Naive thymus-derived CD8-positive, alpha-beta T cell (primary cell): ENCODE data around the gene GPR176. TPM values are rescaled to one million over a fixed set of nuclear protein-coding genes. Genes with fewer than 3 reads are reported as not detected.
A peak's percentile ranks its signal among the peaks of the same experiment; 100 is the strongest.

ENCODE experiments used
- ATAC-seq, 2 donors: fragments of 150-1000 bp; cut with Tn5 transposase in 1 of 2; sonication (Bioruptor Pico), chemical (Tn5 transposase) in 1 of 2; 1 replicate in 1 of 2; 2 replicates in 1 of 2; pipeline ENCODE4 v1.10.0; 2021; ENCODE audit warnings: mild to moderate bottlenecking in 2 of 2, moderate library complexity in 2 of 2
- POLR2A ChIA-PET: fragments of 350-600 bp; sonication (Branson Sonifier 250); formaldehyde crosslinking; loops from one replicate; lab custom pipeline; 2021; ENCODE audit warnings: antibody characterized with exemption; lab: Charles Lee
- DNase-seq, 10 donors: peaks; one replicate each; pipeline versions ENCODE4 v3.0.0 to v3.0.0-alpha.2; 2020 to 2022
- H3K27ac Mint-ChIP-seq, 10 donors: one replicate each; pipeline ENCODE4 v1.8.0; 2020 to 2022; ENCODE audit warnings: mild to moderate bottlenecking in 10 of 10, mixed read lengths in 10 of 10, moderate library complexity in 4 of 10, inconsistent platforms in 1 of 10
- H3K27me3 Mint-ChIP-seq, 5 donors: one replicate each; pipeline ENCODE4 v1.8.0; 2021 to 2022; ENCODE audit warnings: mixed read lengths in 5 of 5
- H3K36me3 Mint-ChIP-seq, 3 donors: one replicate each; pipeline ENCODE4 v1.8.0; 2020 to 2022; ENCODE audit warnings: mixed read lengths in 3 of 3, mild to moderate bottlenecking in 2 of 3, inconsistent platforms in 1 of 3
- H3K4me1 Mint-ChIP-seq, 4 donors: one replicate each; pipeline ENCODE4 v1.8.0; 2021 to 2022; ENCODE audit warnings: mixed read lengths in 4 of 4
- H3K4me3 Mint-ChIP-seq, 10 donors: one replicate each; pipeline ENCODE4 v1.8.0; 2020 to 2022; ENCODE audit warnings: mild to moderate bottlenecking in 10 of 10, mixed read lengths in 10 of 10, moderate library complexity in 6 of 10, inconsistent platforms in 1 of 10
- H3K9me3 Mint-ChIP-seq, 9 donors: one replicate each; pipeline ENCODE4 v1.8.0; 2020 to 2022; ENCODE audit warnings: mixed read lengths in 9 of 9, mild to moderate bottlenecking in 3 of 9, inconsistent platforms in 1 of 9, moderate library complexity in 1 of 9
- polyA plus RNA-seq, 3 donors: library from polyadenylated mRNA; unstranded; fragments of 300-500 nt; fragmentation: Illumina TruSeq; gene quantifications; one replicate each; pipeline ENCODE4 v1.2.3, GENCODE V29; 2021
- total RNA-seq, 8 experiments: library from RNA in 2 of 8; stranded (reverse) in 2 of 8; gene quantifications; one replicate each; pipeline ENCODE4 v1.2.3 and lab custom pipeline; 2021 to 2026

The GPR176 gene
- total and polyA plus RNA-seq, 5 experiments from 2014 or later: not detected

DNA sequence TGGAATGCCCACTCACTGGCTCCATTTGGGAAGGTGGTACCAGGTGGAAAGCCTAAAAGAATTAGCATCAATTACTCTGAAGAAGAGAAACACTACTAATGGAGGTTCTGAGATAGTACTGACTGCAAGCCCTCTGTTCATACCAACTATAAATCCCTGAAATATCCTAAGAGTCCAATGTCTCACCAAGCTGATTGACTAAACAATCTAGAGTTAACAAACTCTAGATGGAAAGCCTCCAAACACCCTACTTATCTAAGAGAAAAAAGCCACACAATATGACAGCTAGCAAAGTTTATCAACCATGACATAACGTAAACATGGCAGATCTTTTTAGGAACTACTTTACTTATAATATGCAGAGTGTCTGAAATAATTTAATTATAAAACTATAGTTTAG is 59.2 kb downstream of the GPR176 start:
- Mint-ChIP-seq H3K36me3 (peaks cover 0 to 3% (median 0%) of the 10 kb centered on the region in 3 donors), H3K9me3 (no peaks in the 10 kb centered on the region), H3K27ac (no peak overlapping the region), H3K27me3 (peaks cover 7 to 19% (median 11%) of the 10 kb centered on the region in 5 donors), H3K4me3 (no peak overlapping the region), H3K4me1 (no peaks in the 10 kb centered on the region)
- POLR2A ChIA-PET: no interaction called here
- DNase-seq (no peak), ATAC-seq (no peak)

DNA sequence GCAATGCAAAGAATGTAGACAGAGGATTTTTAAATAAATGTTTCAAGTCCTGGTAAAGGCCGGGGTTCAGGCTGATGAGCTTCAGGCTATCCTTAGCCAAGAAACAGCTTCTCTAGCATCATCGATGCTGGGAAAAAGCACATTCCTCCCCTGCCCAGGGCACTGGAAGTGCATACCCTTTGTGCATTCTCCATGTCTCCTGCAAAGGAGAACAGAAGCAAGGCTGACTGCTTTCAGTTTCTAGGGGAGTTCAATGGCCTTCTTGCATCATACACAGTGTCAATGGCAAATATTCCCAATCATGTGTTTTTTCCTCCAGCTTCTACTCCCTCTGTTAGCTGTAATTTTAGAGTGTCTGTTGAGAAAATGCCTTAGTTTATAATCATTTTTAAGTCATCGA is 59.9 kb downstream of the GPR176 start:
- Mint-ChIP-seq H3K27me3 (peaks cover 7 to 17% (median 11%) of the 10 kb centered on the region in 5 donors), H3K4me1 (no peaks in the 10 kb centered on the region), H3K27ac (no peak overlapping the region), H3K36me3 (peaks cover 0 to 3% (median 0%) of the 10 kb centered on the region in 3 donors), H3K4me3 (no peak overlapping the region), H3K9me3 (no peaks in the 10 kb centered on the region)
- POLR2A ChIA-PET: no interaction called here
- ATAC-seq (no peak), DNase-seq (no peak)

DNA sequence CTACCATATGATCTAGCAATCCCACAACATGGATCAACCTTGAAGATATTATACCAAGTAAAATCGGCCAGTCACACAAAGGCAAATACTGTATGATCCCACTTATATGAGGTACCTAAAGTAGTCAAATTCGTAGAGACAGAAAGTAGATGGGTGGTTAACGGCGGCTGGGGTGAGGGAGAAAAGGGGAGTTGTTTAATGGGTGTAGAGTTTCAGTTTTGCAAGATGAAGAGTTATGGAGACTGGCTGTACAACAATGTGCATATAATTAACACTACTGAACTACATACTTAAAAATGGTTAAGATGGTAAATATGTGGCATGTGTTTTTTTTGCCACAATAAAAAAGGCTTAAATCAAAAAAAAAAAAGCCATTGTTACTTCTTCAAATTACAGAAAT is 60.4 kb downstream of the GPR176 start:
- ATAC-seq (no peak), DNase-seq (no peak)
- Mint-ChIP-seq H3K4me1 (no peaks in the 10 kb centered on the region), H3K4me3 (no peak overlapping the region), H3K27me3 (peaks cover 6 to 12% (median 8%) of the 10 kb centered on the region in 5 donors), H3K36me3 (peaks cover 0 to 3% (median 0%) of the 10 kb centered on the region in 3 donors), H3K27ac (peak overlapping the region in 1 of 10 donors; percentile 60), H3K9me3 (no peaks in the 10 kb centered on the region)
- POLR2A ChIA-PET: no interaction called here

DNA sequence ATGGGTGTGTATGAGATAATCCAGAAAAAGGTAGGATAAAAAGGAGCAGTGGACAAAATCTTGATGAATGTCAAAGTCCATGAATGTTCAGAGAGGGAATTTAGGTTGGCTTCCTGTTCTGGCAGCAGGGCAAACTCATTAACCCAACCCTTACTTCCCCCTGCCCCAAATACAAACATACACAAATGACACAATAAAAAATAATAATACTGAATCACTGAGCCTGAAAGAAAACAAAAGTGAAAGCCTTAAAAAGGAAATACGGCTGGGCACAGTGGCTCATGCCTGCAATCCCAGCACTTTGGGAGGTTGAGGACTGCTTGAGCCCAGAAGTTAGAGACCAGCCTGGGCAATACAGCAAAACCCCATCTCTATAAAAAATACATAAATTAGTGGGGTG is 62.9 kb downstream of the GPR176 start:
- Mint-ChIP-seq H3K27me3 (peaks cover 0 to 5% (median 1%) of the 10 kb centered on the region in 5 donors), H3K27ac (no peak overlapping the region), H3K9me3 (no peaks in the 10 kb centered on the region), H3K4me1 (no peaks in the 10 kb centered on the region), H3K4me3 (no peak overlapping the region), H3K36me3 (peaks cover 0 to 3% (median 0%) of the 10 kb centered on the region in 3 donors)
- ATAC-seq: no peak
- POLR2A ChIA-PET: no interaction called here
- DNase-seq: no peak

DNA sequence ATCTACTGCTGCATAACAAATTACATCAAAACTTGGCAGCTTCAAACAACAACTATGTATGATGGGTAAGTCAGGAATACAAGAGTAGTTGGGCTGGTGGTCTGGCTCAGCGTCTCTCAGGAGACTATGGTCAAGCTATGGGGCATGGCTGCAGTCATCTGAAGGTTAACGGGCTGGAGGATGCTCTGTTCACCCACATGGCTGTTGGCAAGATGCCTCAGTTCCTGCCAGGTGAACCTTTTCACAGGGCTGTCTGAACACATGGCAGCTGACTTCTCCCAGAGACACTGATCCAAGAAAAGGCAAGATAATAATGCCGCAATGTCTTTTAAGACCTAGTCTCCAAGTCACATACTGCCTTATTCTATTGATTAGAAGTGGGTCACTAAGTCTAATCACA is 63.7 kb downstream of the GPR176 start:
- H3K27me3 Mint-ChIP-seq: peaks cover 0 to 5% (median 1%) of the 10 kb centered on the region in 5 donors
- POLR2A ChIA-PET: no interaction called here
- H3K27ac Mint-ChIP-seq: no peak overlapping the region
- no peaks in the 10 kb centered on the region for H3K4me1 Mint-ChIP-seq
- no peak overlapping the region for H3K4me3 Mint-ChIP-seq
- H3K9me3 Mint-ChIP-seq: no peaks in the 10 kb centered on the region
- DNase-seq (no peak), ATAC-seq (no peak)
- H3K36me3 Mint-ChIP-seq: peaks cover 0 to 3% (median 0%) of the 10 kb centered on the region in 3 donors

DNA sequence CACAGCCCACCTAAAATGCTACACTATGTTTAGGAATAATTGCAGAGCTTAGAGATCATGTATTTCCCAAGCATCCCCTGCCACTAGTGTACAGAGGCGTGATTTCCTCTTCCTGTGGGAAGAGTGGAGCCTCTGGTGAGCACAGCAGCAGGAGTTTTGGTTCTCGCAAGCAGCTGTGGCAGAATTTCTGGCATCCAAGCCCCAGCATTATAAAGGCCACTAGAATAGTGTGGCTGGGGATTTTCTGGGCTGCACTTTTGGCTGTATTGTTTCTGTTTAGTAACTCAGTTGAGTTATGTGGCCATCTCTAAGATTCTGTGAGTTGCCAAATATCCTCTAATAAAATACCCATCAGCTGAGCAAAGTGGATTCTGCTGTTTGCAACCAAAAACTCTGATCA is 64.7 kb downstream of the GPR176 start:
- Mint-ChIP-seq H3K36me3 (peaks cover 0 to 3% (median 0%) of the 10 kb centered on the region in 3 donors), H3K4me3 (no peak overlapping the region), H3K4me1 (no peaks in the 10 kb centered on the region), H3K9me3 (no peaks in the 10 kb centered on the region), H3K27ac (no peak overlapping the region), H3K27me3 (peaks cover 0 to 5% (median 1%) of the 10 kb centered on the region in 5 donors)
- DNase-seq (no peak), ATAC-seq (no peak)
- POLR2A ChIA-PET: no interaction called here

DNA sequence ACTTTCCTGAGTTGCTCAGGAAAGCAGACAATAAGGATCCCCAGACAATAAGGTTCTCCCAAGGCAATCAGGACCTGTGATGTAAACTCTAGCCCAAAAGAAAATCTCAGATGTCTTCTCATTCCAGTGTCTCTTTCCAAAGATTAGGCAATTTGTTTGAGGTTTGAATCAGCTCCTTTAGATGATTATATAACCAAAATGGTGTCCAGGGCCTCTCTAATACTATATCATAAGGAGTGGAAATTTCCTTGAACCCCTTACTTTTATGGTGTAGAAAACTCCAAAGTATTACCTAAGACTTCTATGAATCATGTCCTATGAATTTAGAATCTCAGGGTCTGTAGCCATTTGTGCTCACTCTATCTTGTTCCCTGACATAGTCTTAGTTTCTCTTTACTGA is 65.9 kb downstream of the GPR176 start:
- peaks cover 0 to 2% (median 0%) of the 10 kb centered on the region in 5 donors for H3K27me3 Mint-ChIP-seq
- POLR2A ChIA-PET: no interaction called here
- H3K27ac Mint-ChIP-seq: no peak overlapping the region
- H3K4me1 Mint-ChIP-seq: no peaks in the 10 kb centered on the region
- DNase-seq: no peak
- no peak for ATAC-seq
- no peaks in the 10 kb centered on the region for H3K9me3 Mint-ChIP-seq
- no peak overlapping the region for H3K4me3 Mint-ChIP-seq
- H3K36me3 Mint-ChIP-seq: peaks cover 0 to 3% (median 0%) of the 10 kb centered on the region in 3 donors

DNA sequence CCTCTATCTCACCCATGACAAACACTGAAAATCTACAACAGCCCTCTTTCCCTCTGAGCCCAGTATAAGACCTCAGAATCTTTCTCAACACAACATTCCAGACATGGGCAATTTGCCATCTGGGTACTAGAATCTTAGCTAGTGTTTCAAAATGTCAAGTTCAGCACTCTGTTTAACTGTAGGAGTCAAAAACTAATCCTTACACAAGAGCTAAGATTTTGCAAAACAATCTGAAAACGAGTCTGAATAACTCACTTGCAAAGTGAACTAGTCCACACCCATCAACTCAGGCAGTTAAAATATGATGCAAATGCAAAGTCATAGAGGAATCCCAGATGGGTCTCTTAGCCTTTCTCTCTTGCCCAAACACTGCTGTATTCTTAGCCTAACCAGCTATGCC is 67.8 kb downstream of the GPR176 start:
- ATAC-seq: no peak
- peaks cover 0 to 7% (median 3%) of the 10 kb centered on the region in 5 donors for H3K27me3 Mint-ChIP-seq

DNA sequence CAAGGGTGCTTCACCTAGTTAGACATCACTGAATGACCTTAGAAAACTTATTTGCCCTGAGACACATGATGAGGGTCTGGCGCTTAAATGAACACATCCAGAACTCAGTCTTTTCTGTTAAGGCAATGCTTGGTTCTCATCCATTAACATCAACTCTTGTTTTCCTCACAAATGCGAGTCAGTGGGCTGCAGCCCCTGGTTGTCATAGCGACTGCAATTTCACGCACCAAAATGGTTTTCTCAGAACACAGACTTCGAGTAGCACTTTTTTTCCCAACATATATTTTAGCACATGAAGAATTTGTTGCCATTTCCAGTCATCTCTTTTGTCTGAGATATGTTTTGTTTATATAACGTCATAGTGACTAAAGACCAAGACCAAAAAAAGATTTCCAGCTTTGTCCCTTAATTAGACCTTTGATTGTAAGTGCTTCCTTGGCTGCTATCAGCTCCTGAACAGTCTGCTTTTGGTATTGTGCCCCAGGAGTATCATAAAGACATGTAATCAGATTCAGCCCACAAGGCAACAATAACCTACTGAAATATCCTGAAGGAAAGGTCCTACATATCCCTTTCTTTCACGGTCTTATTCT is 68.5 kb downstream of the GPR176 start:
- Mint-ChIP-seq H3K27ac (no peak overlapping the region), H3K9me3 (no peaks in the 10 kb centered on the region), H3K4me1 (no peaks in the 10 kb centered on the region), H3K27me3 (peaks cover 0 to 6% (median 4%) of the 10 kb centered on the region in 5 donors), H3K4me3 (no peak overlapping the region), H3K36me3 (no peaks in the 10 kb centered on the region)
- DNase-seq: no peak
- POLR2A ChIA-PET: no interaction called here
- ATAC-seq: no peak

More for the DNA sequence above, 67.8 kb downstream of the GPR176 start:
- DNase-seq: no peak
- Mint-ChIP-seq H3K36me3 (no peaks in the 10 kb centered on the region), H3K27ac (no peak overlapping the region), H3K4me1 (no peaks in the 10 kb centered on the region), H3K4me3 (no peak overlapping the region), H3K9me3 (no peaks in the 10 kb centered on the region)
- POLR2A ChIA-PET: no interaction called here

DNA sequence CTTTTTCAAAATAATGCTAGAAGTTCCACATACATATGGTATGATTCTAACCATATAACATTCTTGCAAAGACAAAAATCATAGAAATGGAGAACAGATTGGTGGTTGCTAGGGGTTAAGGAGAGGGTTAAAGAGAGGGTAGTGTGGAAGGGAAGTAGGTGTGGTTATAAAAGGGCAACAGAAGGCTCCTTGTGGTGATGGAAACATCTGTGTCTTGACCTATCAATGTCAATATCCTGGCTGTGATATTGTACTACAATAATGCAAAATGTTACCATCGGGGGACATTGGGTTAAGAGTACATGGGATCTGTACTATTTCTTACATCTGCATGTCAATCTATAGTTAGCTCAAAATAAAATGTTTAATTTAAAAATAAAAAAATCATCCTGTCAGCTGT is 69.6 kb downstream of the GPR176 start:
- POLR2A ChIA-PET: no interaction called here
- ATAC-seq (no peak), DNase-seq (no peak)
- Mint-ChIP-seq H3K36me3 (no peaks in the 10 kb centered on the region), H3K4me3 (no peak overlapping the region), H3K4me1 (no peaks in the 10 kb centered on the region), H3K27ac (no peak overlapping the region), H3K9me3 (no peaks in the 10 kb centered on the region), H3K27me3 (peaks cover 2 to 7% (median 6%) of the 10 kb centered on the region in 5 donors)

DNA sequence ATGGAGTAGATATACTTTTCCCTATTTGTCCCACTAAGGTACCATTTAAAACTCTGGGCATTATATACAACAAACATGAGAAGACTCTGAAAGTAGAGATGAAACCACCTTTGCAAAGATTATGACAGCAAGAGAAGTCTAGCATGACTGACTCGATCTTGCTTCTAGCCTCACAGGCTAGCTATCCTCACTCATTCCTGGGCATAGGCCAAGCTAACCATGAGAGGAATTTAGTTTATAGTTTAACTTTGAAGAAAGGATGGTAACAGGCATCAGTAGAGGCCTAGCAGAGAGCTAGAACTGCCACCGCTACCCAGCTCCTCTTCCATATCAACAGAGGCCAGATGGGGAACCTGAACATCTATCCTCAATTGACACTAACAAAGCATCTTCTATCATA is 74.0 kb downstream of the GPR176 start:
- POLR2A ChIA-PET: no interaction called here
- no peak overlapping the region for H3K27ac Mint-ChIP-seq
- no peak for DNase-seq
- H3K27me3 Mint-ChIP-seq: peaks cover 3 to 19% (median 6%) of the 10 kb centered on the region in 5 donors
- no peaks in the 10 kb centered on the region for H3K36me3 Mint-ChIP-seq
- H3K4me3 Mint-ChIP-seq: no peak overlapping the region
- ATAC-seq: no peak
- no peaks in the 10 kb centered on the region for H3K4me1 Mint-ChIP-seq
- H3K9me3 Mint-ChIP-seq: no peaks in the 10 kb centered on the region

DNA sequence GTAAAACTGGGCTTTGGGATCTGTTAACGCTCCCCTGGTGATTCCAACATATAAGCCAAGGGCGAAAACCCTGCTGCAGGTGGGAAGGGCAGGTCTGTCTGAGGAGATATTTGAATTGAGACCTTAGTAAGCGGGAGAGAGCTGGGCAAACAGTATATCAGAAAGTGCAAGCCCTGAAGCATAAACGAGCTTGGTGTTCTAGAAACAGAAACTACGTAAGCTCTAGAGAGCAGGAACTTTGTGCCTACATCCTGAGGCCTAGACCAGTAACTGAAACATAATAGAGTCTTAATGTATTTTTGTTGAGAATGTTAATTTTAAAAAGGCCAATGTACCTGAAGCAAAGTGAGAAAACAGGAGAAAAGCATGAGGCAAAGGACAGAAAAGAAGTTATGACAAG is 74.5 kb downstream of the GPR176 start:
- no peak for DNase-seq
- H3K27ac Mint-ChIP-seq: no peak overlapping the region
- peaks cover 3 to 19% (median 6%) of the 10 kb centered on the region in 5 donors for H3K27me3 Mint-ChIP-seq
- H3K4me1 Mint-ChIP-seq: no peaks in the 10 kb centered on the region
- POLR2A ChIA-PET: no interaction called here
- no peak overlapping the region for H3K4me3 Mint-ChIP-seq
- H3K9me3 Mint-ChIP-seq: no peaks in the 10 kb centered on the region
- no peaks in the 10 kb centered on the region for H3K36me3 Mint-ChIP-seq
- ATAC-seq: no peak

DNA sequence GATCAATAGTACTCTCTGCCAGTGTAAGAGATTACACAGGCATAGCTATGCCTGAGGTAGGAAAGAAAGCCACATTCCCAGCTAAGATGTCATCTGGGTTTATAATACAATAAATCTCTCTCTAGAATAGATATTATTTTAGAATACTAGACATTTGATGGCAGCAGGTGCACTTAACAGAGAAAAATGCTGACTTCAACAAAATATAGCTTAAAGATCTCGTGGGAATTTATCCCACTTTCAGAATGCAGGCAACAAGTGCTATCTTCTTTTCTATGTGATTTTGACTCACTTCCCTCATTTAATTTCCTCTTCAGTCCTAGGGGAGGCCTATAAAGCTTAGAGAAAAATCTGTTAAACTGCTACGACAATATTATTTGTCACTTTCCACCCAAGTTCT is 76.5 kb downstream of the GPR176 start:
- Mint-ChIP-seq H3K4me3 (no peak overlapping the region), H3K4me1 (no peaks in the 10 kb centered on the region), H3K36me3 (peaks cover 0 to 1% (median 0%) of the 10 kb centered on the region in 3 donors), H3K27ac (no peak overlapping the region), H3K27me3 (peaks cover 3 to 24% (median 4%) of the 10 kb centered on the region in 5 donors), H3K9me3 (peaks cover 0 to 7% (median 0%) of the 10 kb centered on the region in 9 donors)
- ATAC-seq (no peak), DNase-seq (no peak)
- POLR2A ChIA-PET: no interaction called here

DNA sequence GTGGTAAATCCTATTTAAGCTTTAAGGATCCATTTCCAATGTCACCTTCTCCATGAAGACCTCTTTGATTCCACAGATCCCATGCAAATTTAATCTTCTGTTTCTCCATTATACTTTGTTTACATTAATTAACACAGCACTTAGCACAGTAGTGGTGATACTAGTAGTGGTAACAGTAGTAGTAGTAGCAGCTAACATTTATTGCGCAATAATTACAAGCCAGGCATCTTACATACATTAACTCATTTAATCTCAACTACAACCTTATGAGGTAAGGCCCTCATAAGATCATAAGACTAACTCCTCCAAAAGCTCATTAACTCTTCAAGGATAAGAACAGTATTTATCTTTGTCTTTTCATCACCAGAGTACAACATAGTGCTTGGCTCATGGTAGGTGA is 82.6 kb downstream of the GPR176 start:
- H3K9me3 Mint-ChIP-seq: peaks cover 0 to 9% (median 0%) of the 10 kb centered on the region in 9 donors
- POLR2A ChIA-PET: no interaction called here
- ATAC-seq: no peak

More for the DNA sequence above, 82.6 kb downstream of the GPR176 start:
- no peak for DNase-seq
- Mint-ChIP-seq H3K36me3 (peaks cover 0 to 2% (median 0%) of the 10 kb centered on the region in 3 donors), H3K27me3 (peaks cover 6 to 36% (median 12%) of the 10 kb centered on the region in 5 donors), H3K4me3 (no peak overlapping the region), H3K4me1 (no peaks in the 10 kb centered on the region), H3K27ac (no peak overlapping the region)
